HepG2 (cell line): ENCODE measurements around the gene MAPK8IP1. TPM values are rescaled to one million over a fixed set of nuclear protein-coding genes. Genes with fewer than 3 reads are reported as not detected.

Experiments used
- ATAC-seq: fragments of 200-7000 bp; cut with Tn5 transposase; 3 replicates; pipeline ENCODE4 v1.9.1; 2020; ENCODE audit warnings: mild to moderate bottlenecking, moderate library complexity
- BruUV-seq: library from RNA; stranded (reverse); fragments of 400-500 nt; replicated peaks from 2 replicates; lab custom pipeline; 2021; lab: Mats Ljungman, UMichigan
- CTCF ChIA-PET: fragments of 300-600 bp; formaldehyde crosslinking; extraction: SDS; loops from one replicate; lab custom pipeline; 2021; ENCODE audit warnings: low total read pairs, inconsistent platforms, low intra/inter-chr PET ratio; lab: Yijun Ruan, JAX
- POLR2A ChIA-PET: fragments of 350-600 bp; sonication (Branson Sonifier 250); formaldehyde crosslinking; loops from one replicate; lab custom pipeline; 2020; ENCODE audit warnings: antibody characterized with exemption, inconsistent platforms; lab: Yijun Ruan, JAX
- DNase-seq: peaks from one replicate; pipeline ENCODE4 v3.0.0-alpha.2; 2015; ENCODE audit warnings: low spot score
- FAIRE-seq: peaks from 3 replicates; lab custom pipeline; 2011; peaks lifted over from hg19 to GRCh38; lab: Jason Lieb, UNC
- H2AFZ ChIP-seq: one replicate; pipeline ENCODE4 v1.6.1; 2011; ENCODE audit warnings: low read length, inconsistent platforms
- H3K27ac ChIP-seq: fragments of 300-600 bp; 3 replicates; pipeline ENCODE4 v1.8.0; 2011; ENCODE audit warnings: mixed run types, mild to moderate bottlenecking, mixed read lengths, low read length, inconsistent platforms; ENCODE audit not compliant: insufficient read depth; ENCODE audit errors: extremely low read length
- H3K27me3 ChIP-seq, 2 experiments: fragments of 200-600 bp in 1 of 2; 2 replicates in 1 of 2; 3 replicates in 1 of 2; pipeline versions ENCODE4 v1.6.0 to v1.8.0; 2011; ENCODE audit warnings: low read length in 2 of 2, mild to moderate bottlenecking in 2 of 2, moderate library complexity in 2 of 2, inconsistent platforms in 1 of 2; ENCODE audit not compliant: insufficient read depth in 2 of 2, control insufficient read depth in 1 of 2
- H3K36me3 ChIP-seq, 2 experiments: fragments of 200-600 bp in 1 of 2; replicated peaks in 1 of 2; 2 replicates in 1 of 2; 3 replicates in 1 of 2; pipeline versions ENCODE4 v1.5.1 to v1.8.0; 2011; ENCODE audit warnings: low read length in 2 of 2, inconsistent platforms in 1 of 2; ENCODE audit not compliant: insufficient read depth in 2 of 2, control insufficient read depth in 1 of 2
- H3K4me1 ChIP-seq: 2 replicates; pipeline ENCODE4 v1.5.1; 2012; ENCODE audit warnings: low read length, inconsistent platforms; ENCODE audit not compliant: insufficient read depth
- H3K4me2 ChIP-seq: 2 replicates; pipeline ENCODE4 v1.6.0; 2011; ENCODE audit warnings: low read depth, low read length, inconsistent platforms
- H3K4me3 ChIP-seq, 3 experiments: fragments of 200-600 bp in 1 of 3; sonication (generic), shearing (Covaris generic) in 1 of 3; replicated peaks in 1 of 3; 2 replicates each; pipeline ENCODE4 v1.5.1; 2011 to 2016; ENCODE audit warnings: low read length in 3 of 3, inconsistent platforms in 2 of 3, low read depth in 2 of 3, mild to moderate bottlenecking in 2 of 3, control low read depth in 1 of 3, mixed read lengths in 1 of 3; ENCODE audit not compliant: insufficient read depth in 1 of 3
- H3K79me2 ChIP-seq: one replicate; pipeline ENCODE4 v1.6.1; 2011; ENCODE audit warnings: low read length, inconsistent platforms; ENCODE audit not compliant: insufficient read depth
- H3K9ac ChIP-seq: 2 replicates; pipeline ENCODE4 v1.6.0; 2011; ENCODE audit warnings: mild to moderate bottlenecking, low read depth, low read length, inconsistent platforms; ENCODE audit not compliant: insufficient read depth
- H3K9me3 ChIP-seq: 2 replicates; pipeline ENCODE4 v1.5.1; 2012; ENCODE audit warnings: mild to moderate bottlenecking, low read length
- H4K20me1 ChIP-seq: 2 replicates; pipeline ENCODE4 v1.6.0; 2011; ENCODE audit warnings: inconsistent platforms, mild to moderate bottlenecking, low read length, moderate library complexity; ENCODE audit not compliant: insufficient read depth
- CHD2 ChIP-seq: IDR thresholded peaks from 2 replicates; pipeline ENCODE4 v1.6.1; 2011; ENCODE audit warnings: low read depth, low read length, improper control_type of control experiment
- HMG20A ChIP-seq: IDR thresholded peaks from 2 replicates; pipeline ENCODE4 v1.6.1; 2016; ENCODE audit warnings: borderline replicate concordance
- JUNB ChIP-seq: sonication (generic); formaldehyde crosslinking; IDR thresholded peaks from 2 replicates; pipeline ENCODE4 v1.8.0; 2022; ENCODE audit warnings: missing genetic modification reagents, mild to moderate bottlenecking, borderline replicate concordance
- KAT8 ChIP-seq: IDR thresholded peaks from 2 replicates; pipeline ENCODE4 v1.6.1; 2016; ENCODE audit warnings: missing genetic modification reagents, missing compliant biosample characterization
- MED8 ChIP-seq: sonication (generic); formaldehyde crosslinking; IDR thresholded peaks from 2 replicates; pipeline ENCODE4 v1.8.1; 2023; ENCODE audit warnings: mild to moderate bottlenecking, missing genetic modification reagents; ENCODE audit not compliant: insufficient replicate concordance
- MYC ChIP-seq: sonication (generic); formaldehyde crosslinking; IDR thresholded peaks from 2 replicates; pipeline ENCODE4 v1.9.0; 2021; ENCODE audit warnings: missing genetic modification reagents, borderline replicate concordance
- NCOR1 ChIP-seq: fragments of 200-600 bp; sonication (generic); IDR thresholded peaks from 2 replicates; pipeline ENCODE4 v1.7.0; 2017; ENCODE audit warnings: antibody characterized with exemption, low read length, borderline replicate concordance
- PHB2 ChIP-seq: fragments of 450-650 bp; IDR thresholded peaks from 2 replicates; pipeline ENCODE4 v1.6.1; 2018; ENCODE audit not compliant: partially characterized antibody
- RCOR2 ChIP-seq: IDR thresholded peaks from 2 replicates; pipeline ENCODE4 v1.6.1; 2016; ENCODE audit warnings: missing biosample characterization, missing genetic modification reagents
- SNAI1 ChIP-seq: sonication (generic); formaldehyde crosslinking; IDR thresholded peaks from 2 replicates; pipeline ENCODE4 v1.5.0; 2020; ENCODE audit warnings: mild to moderate bottlenecking, missing genetic modification reagents, borderline replicate concordance
- SP4 ChIP-seq: sonication (generic); formaldehyde crosslinking; IDR thresholded peaks from 2 replicates; pipeline ENCODE4 v1.8.1; 2023; ENCODE audit warnings: mild to moderate bottlenecking, missing genetic modification reagents
- TGIF2 ChIP-seq: IDR thresholded peaks from 2 replicates; pipeline ENCODE4 v1.6.1; 2016; ENCODE audit warnings: control low read depth, missing compliant biosample characterization
- ZFP36 ChIP-seq: fragments of 150-350 bp; IDR thresholded peaks from 2 replicates; pipeline ENCODE4 v1.6.1; 2018; ENCODE audit warnings: borderline replicate concordance, low read length, low read depth; ENCODE audit not compliant: partially characterized antibody
- ZNF234 ChIP-seq: sonication (generic); formaldehyde crosslinking; conservative IDR thresholded peaks from 2 replicates; pipeline ENCODE4 v1.5.1; 2020; ENCODE audit warnings: mild to moderate bottlenecking, missing genetic modification reagents
- ZNF451 ChIP-seq: sonication (generic); formaldehyde crosslinking; IDR thresholded peaks from 2 replicates; pipeline ENCODE4 v1.5.0; 2020; ENCODE audit warnings: mild to moderate bottlenecking, missing genetic modification reagents
- ZNF720 ChIP-seq: sonication (generic); formaldehyde crosslinking; IDR thresholded peaks from 2 replicates; pipeline ENCODE4 v1.4.0; 2020; ENCODE audit warnings: missing genetic modification reagents
- ZNF790 ChIP-seq: sonication (generic); formaldehyde crosslinking; IDR thresholded peaks from 2 replicates; pipeline ENCODE4 v1.8.0; 2022; ENCODE audit warnings: missing genetic modification reagents, mild to moderate bottlenecking, borderline replicate concordance
- WGBS: methylation state at CpG from one replicate; pipeline ENCODE4 v1.1.6; 2017; ENCODE audit warnings: low lambda C conversion rate; 5-methylcytosine and 5-hydroxymethylcytosine counted together
- in situ Hi-C: cut with HindIII; loops from 2 replicates; pipeline ENCODE4 v1.10.0; 2017; ENCODE audit warnings: low pct_unique_long_range_greater_than_20kb; ENCODE audit not compliant: extremely low pct_ligation_motif_present
- intact Hi-C: fragments of 100-400 bp; cut with micrococcal nuclease; formaldehyde crosslinking; loops from one replicate; pipeline ENCODE4 v1.10.0; 2022; ENCODE audit not compliant: unreplicated experiment
- polyA plus RNA-seq, 8 experiments: library from polyadenylated mRNA; depleted of rRNA in 3 of 8; stranded (reverse) in 7 of 8; unstranded in 1 of 8; fragments of >200 nt; fragmentation: Illumina TruSeq in 4 of 8; extraction: Trizol in 4 of 8; gene quantifications; 2 replicates each; pipeline versions ENCODE4 v1.2.1 to v1.2.3, GENCODE V29; 2011 to 2016; ENCODE audit warnings: low read depth in 4 of 8, missing spikeins in 1 of 8, mixed read lengths in 1 of 8; ENCODE audit not compliant: insufficient read depth in 1 of 8
- total RNA-seq, 5 experiments: library from RNA; depleted of rRNA; stranded (reverse); fragments of >200 nt; fragmentation: Illumina TruSeq; extraction: Trizol; gene quantifications; 2 replicates each; pipeline ENCODE4 v1.2.3, GENCODE V29; 2016; ENCODE audit warnings: low read depth in 1 of 5
- TF ChIP-seq, protein P1 (sequence below): IDR thresholded peaks from 2 replicates; pipeline ENCODE4 v1.6.1; 2016
- TF ChIP-seq, protein P2 (sequence below): IDR thresholded peaks from 2 replicates; pipeline ENCODE4 v1.6.1; 2012; ENCODE audit warnings: inconsistent platforms
- TF ChIP-seq, protein P3 (sequence below), 2 experiments: sonication (generic) in 1 of 2; formaldehyde crosslinking in 1 of 2; IDR thresholded peaks; 2 replicates each; pipeline versions ENCODE4 v1.4.0 to v1.6.1; 2016 to 2020; ENCODE audit warnings: borderline replicate concordance in 1 of 2, low read depth in 1 of 2, mild to moderate bottlenecking in 1 of 2, missing genetic modification reagents in 1 of 2

MAPK8IP1 gene
- total and polyA plus RNA-seq, 2 of the 13 experiments (the other 11 are each of a cell fraction or from before 2014, with no cell fraction given) = 2.2 to 4.2 TPM

DNA sequence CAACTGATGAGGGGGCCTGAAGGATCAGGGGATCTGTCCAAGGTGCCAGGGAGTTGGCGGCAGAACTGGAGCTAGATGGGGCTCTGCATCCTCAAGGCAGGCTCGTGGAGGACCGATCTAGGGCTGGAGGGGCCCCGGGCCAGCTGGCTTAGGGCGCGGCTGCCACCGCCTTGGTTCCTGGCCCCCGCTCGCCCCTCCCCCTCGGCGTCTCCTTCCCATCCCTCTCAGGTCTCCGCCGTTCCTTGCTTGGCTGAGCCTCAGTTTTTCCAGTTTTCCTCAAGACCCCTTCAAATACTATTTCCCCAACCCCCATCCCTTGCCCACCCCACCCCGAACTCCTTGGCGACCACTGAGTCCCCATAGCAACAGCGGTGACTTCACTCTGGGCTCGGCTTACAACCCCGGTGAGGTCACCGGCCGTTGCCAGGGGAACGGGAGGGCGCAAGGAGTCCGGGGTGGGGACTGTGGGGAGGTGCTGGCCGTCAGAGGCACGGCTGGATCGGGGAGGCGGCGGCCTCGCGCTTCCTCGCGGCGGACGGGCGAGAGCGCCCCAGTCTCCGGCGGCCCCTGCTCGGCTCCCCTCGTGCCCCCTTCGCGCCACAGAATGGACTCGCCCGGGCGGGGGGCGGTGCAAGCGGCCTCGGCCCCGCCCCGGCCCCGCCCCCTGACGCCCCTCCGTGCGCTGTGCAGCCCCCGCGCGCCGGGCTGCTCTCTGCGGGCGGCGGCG, 14.2 kb downstream of the MAPK8IP1 start:
- H3K9ac ChIP-seq = peak overlapping the region; percentile 54; the same call in 1 of the 2 replicates
- no peaks in the 10 kb centered on the region for H3K79me2 ChIP-seq
- in situ Hi-C loops (no loop called here), intact Hi-C loops (no loop called here)
- H3K27me3 ChIP-seq = peaks cover 0 to 21% of the 10 kb centered on the region in 2 experiments; a peak in 1 of 5 replicates
- no peaks in the 10 kb centered on the region for H4K20me1 ChIP-seq
- no peak overlapping the region for H3K27ac ChIP-seq
- peaks cover 46% of the 10 kb centered on the region for H3K4me1 ChIP-seq
- H3K9me3 ChIP-seq = no peaks in the 10 kb centered on the region
- H3K4me2 ChIP-seq = peak overlapping the region; percentile 63
- ATAC-seq = peak; percentile 57
- H3K36me3 ChIP-seq = no peaks in the 10 kb centered on the region
- CTCF ChIA-PET = no interaction called here
- POLR2A ChIA-PET = interaction anchor here (0.8 to 1.9 kb wide), 2 partner anchors 10 to 18 kb away, joined by 3 to 8 read pairs; partner anchors contain the start of gene PEX16
- 16% methylated on average over 13 of the region's 62 CpGs for WGBS
- peak; percentile 69 for DNase-seq
- H3K4me3 ChIP-seq = peak overlapping the region; percentile 35 to 71 (median 60); a peak in 5 of 6 replicates
- no peak overlapping the region for H2AFZ ChIP-seq
- FAIRE-seq = no peak
- BruUV-seq = no TSS peak
- TF ChIP-seq, protein P1, sequence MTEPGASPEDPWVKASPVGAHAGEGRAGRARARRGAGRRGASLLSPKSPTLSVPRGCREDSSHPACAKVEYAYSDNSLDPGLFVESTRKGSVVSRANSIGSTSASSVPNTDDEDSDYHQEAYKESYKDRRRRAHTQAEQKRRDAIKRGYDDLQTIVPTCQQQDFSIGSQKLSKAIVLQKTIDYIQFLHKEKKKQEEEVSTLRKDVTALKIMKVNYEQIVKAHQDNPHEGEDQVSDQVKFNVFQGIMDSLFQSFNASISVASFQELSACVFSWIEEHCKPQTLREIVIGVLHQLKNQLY (CRISPR knock-in tag) = no peak
- no peak for TF ChIP-seq MED8 (CRISPR knock-in tag)
- TF ChIP-seq ZNF720 (CRISPR knock-in tag) = no peak
- TF ChIP-seq ZNF451 (CRISPR knock-in tag) = 0 out of 2 replicates have a peak, but pooled peaks have one; percentile 54
- no peak for TF ChIP-seq RCOR2 (CRISPR knock-in tag)
- no peak for TF ChIP-seq KAT8 (CRISPR knock-in tag)
- 0 out of 2 replicates have a peak, but pooled peaks have one; percentile 56 for TF ChIP-seq ZNF234 (CRISPR knock-in tag)
- TF ChIP-seq, protein P2, sequence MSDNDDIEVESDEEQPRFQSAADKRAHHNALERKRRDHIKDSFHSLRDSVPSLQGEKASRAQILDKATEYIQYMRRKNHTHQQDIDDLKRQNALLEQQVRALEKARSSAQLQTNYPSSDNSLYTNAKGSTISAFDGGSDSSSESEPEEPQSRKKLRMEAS = peak; percentile 22; the same call in 1 of the 2 replicates
- peak; percentile 74 for TF ChIP-seq SP4 (CRISPR knock-in tag)
- no peak for TF ChIP-seq ZNF790 (CRISPR knock-in tag)
- no peak for TF ChIP-seq NCOR1
- no peak for TF ChIP-seq CHD2
- TF ChIP-seq SNAI1 = no peak
- TF ChIP-seq JUNB (CRISPR knock-in tag) = no peak
- TF ChIP-seq MYC (CRISPR knock-in tag) = 0 out of 2 replicates have a peak, but pooled peaks have one; percentile 11
- no peak for TF ChIP-seq HMG20A (CRISPR knock-in tag)
- peak; percentile 16; the same call in 1 of the 2 replicates for TF ChIP-seq TGIF2 (CRISPR knock-in tag)
- no peak for TF ChIP-seq ZFP36
- TF ChIP-seq, protein P3, sequence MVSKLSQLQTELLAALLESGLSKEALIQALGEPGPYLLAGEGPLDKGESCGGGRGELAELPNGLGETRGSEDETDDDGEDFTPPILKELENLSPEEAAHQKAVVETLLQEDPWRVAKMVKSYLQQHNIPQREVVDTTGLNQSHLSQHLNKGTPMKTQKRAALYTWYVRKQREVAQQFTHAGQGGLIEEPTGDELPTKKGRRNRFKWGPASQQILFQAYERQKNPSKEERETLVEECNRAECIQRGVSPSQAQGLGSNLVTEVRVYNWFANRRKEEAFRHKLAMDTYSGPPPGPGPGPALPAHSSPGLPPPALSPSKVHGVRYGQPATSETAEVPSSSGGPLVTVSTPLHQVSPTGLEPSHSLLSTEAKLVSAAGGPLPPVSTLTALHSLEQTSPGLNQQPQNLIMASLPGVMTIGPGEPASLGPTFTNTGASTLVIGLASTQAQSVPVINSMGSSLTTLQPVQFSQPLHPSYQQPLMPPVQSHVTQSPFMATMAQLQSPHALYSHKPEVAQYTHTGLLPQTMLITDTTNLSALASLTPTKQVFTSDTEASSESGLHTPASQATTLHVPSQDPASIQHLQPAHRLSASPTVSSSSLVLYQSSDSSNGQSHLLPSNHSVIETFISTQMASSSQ (IDR thresholded peaks at IDR 0.05; ENCODE audit: low read depth) = no peak
- TF ChIP-seq, protein P3 (CRISPR knock-in tag; IDR thresholded peaks at IDR 0.05; ENCODE audit: borderline replicate concordance) = no peak
- no peak for TF ChIP-seq PHB2
